H1 (cell line): ENCODE data around the gene HK1. TPM values are rescaled to one million over a fixed set of nuclear protein-coding genes. Genes with fewer than 3 reads are reported as not detected.

Source experiments
- POLR2AphosphoS5 ChIP-seq: IDR thresholded peaks from 2 replicates; pipeline ENCODE4 v1.6.1; 2011; ENCODE audit warnings: low read depth, low read length
- polyA plus RNA-seq, 7 experiments: library from polyadenylated mRNA; depleted of rRNA in 3 of 7; stranded (reverse) in 5 of 7; unstranded in 2 of 7; fragments of >200 nt in 5 of 7; fragments of 200-250 nt in 2 of 7; gene quantifications; 1 replicate in 5 of 7; 2 replicates in 1 of 7; 4 replicates in 1 of 7; pipeline versions ENCODE4 v1.2.1 to v1.2.3, GENCODE V29; 2011 to 2013; ENCODE audit warnings: missing spikeins in 2 of 7, mixed read lengths in 2 of 7
- total RNA-seq: library from RNA; stranded (reverse); fragmentation: NEBNext Ultra II Directional; extraction: Animal tissue kit (Norgen Biotek cat#: 25700); gene quantifications from 2 replicates; pipeline ENCODE4 v1.2.1, GENCODE V29; 2021
- TF ChIP-seq, protein P1 (sequence below): IDR thresholded peaks from 2 replicates; pipeline ENCODE4 v1.6.1; 2011; ENCODE audit warnings: low read depth, mild to moderate bottlenecking, low read length; ENCODE audit not compliant: insufficient read depth
- TF ChIP-seq, protein P2 (sequence below), 3 experiments: IDR thresholded peaks; 1 replicate in 2 of 3; 2 replicates in 1 of 3; pipeline versions ENCODE4 v1.5.1 to v1.6.1; 2011; ENCODE audit warnings: low read length in 3 of 3, mild to moderate bottlenecking in 3 of 3, inconsistent platforms in 2 of 3, low read depth in 1 of 3, moderate library complexity in 1 of 3; ENCODE audit not compliant: insufficient read depth in 1 of 3; ENCODE audit errors: control extremely low read depth in 1 of 3

HK1 gene
- total and polyA plus RNA-seq, 2 of the 8 experiments (the other 6 are each of a cell fraction or from before 2014, with no cell fraction given), result 55.8 to 247 TPM

DNA sequence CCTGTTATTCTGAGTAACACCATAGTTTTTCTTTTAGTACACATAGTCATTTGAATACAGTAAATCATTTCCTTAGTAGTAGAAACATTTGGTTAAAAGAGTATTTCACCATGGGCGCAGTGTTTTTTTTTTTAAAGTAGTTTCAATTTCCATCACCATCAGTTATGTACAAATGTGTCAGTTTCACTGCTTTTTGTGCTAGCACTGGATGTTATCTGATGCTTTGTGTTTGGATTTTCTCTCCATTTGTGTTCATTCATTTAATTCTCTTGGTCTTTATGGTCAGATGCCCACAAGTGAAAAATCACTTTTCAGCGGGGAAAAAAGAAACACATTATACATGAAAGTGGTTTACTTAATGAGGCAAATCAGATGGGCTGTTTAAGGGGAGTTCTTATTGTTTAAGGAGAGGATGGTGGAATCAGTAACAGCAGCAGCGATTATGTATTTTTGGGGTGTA lies 16.0 kb upstream of the HK1 start (continued):
- TF ChIP-seq, protein P1, sequence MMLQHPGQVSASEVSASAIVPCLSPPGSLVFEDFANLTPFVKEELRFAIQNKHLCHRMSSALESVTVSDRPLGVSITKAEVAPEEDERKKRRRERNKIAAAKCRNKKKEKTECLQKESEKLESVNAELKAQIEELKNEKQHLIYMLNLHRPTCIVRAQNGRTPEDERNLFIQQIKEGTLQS, result no peak
- no peak for TF ChIP-seq POLR2AphosphoS5
- TF ChIP-seq, protein P2, sequence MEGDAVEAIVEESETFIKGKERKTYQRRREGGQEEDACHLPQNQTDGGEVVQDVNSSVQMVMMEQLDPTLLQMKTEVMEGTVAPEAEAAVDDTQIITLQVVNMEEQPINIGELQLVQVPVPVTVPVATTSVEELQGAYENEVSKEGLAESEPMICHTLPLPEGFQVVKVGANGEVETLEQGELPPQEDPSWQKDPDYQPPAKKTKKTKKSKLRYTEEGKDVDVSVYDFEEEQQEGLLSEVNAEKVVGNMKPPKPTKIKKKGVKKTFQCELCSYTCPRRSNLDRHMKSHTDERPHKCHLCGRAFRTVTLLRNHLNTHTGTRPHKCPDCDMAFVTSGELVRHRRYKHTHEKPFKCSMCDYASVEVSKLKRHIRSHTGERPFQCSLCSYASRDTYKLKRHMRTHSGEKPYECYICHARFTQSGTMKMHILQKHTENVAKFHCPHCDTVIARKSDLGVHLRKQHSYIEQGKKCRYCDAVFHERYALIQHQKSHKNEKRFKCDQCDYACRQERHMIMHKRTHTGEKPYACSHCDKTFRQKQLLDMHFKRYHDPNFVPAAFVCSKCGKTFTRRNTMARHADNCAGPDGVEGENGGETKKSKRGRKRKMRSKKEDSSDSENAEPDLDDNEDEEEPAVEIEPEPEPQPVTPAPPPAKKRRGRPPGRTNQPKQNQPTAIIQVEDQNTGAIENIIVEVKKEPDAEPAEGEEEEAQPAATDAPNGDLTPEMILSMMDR (IDR thresholded peaks at IDR 0.05; ENCODE audit: control extremely low read depth in 1 of 3, insufficient read depth in 1 of 3, low read depth in 1 of 3, low read length in 3 of 3), result no peak
